ENCODE measurements around the gene ERC2. TPM values are rescaled to one million over a fixed set of nuclear protein-coding genes. Genes with fewer than 3 reads are reported as not detected.

ERC2 gene
- polyA plus RNA-seq, 1 experiment, result 0.07 TPM

- ChIA-PET CTCF (no interaction called here), POLR2A (no interaction called here)
- Histone ChIP-seq H3K36me3 (ENCODE audit: control insufficient read depth, insufficient read depth, low read length) (no peaks in the 10 kb centered on the region), H3K4me3 (ENCODE audit: low read depth, low read length) (no peak overlapping the region), H3K27me3 (ENCODE audit: control insufficient read depth, insufficient read depth, low read length) (peaks cover 5% of the 10 kb centered on the region)
- no peak for TF ChIP-seq CTCF (IDR thresholded peaks at IDR 0.05; ENCODE audit: insufficient read depth, low read depth, low read length)
- no peak for DNase-seq (ENCODE audit: low read depth)
Observed at GRCh38 chr3:55544219-55544618, 924.0 kb downstream of the ERC2 start.

- CTCF ChIA-PET, result no interaction called here
- H3K36me3 ChIP-seq (ENCODE audit: control insufficient read depth, insufficient read depth, low read length), result no peaks in the 10 kb centered on the region
- no peak for DNase-seq (ENCODE audit: low read depth)
Observed at GRCh38 chr3:55543181-55543614, 925.1 kb downstream of the ERC2 start.

GRCh38 chr3:55541456-55541855 lies 926.8 kb downstream of the ERC2 start:
- no peak for TF ChIP-seq CTCF (IDR thresholded peaks at IDR 0.05; ENCODE audit: insufficient read depth, low read depth, low read length)
- Histone ChIP-seq H3K36me3 (ENCODE audit: control insufficient read depth, insufficient read depth, low read length) (no peaks in the 10 kb centered on the region), H3K27me3 (ENCODE audit: control insufficient read depth, insufficient read depth, low read length) (peaks cover 3% of the 10 kb centered on the region), H3K4me3 (ENCODE audit: low read depth, low read length) (no peak overlapping the region)
- no peak for DNase-seq (ENCODE audit: low read depth)
- ChIA-PET CTCF (no interaction called here), POLR2A (no interaction called here)

More at GRCh38 chr3:55543181-55543614, 925.1 kb downstream of the ERC2 start:
- Histone ChIP-seq H3K4me3 (ENCODE audit: low read depth, low read length) (no peak overlapping the region), H3K27me3 (ENCODE audit: control insufficient read depth, insufficient read depth, low read length) (peaks cover 3% of the 10 kb centered on the region)
- TF ChIP-seq CTCF (IDR thresholded peaks at IDR 0.05; ENCODE audit: insufficient read depth, low read depth, low read length), result no peak
- POLR2A ChIA-PET, result no interaction called here

GRCh38 chr3:55541016-55541415 lies 927.3 kb downstream of the ERC2 start:
- CTCF ChIA-PET, result no interaction called here
- DNase-seq (ENCODE audit: low read depth), result no peak
- Histone ChIP-seq H3K27me3 (ENCODE audit: control insufficient read depth, insufficient read depth, low read length) (peaks cover 3% of the 10 kb centered on the region), H3K36me3 (ENCODE audit: control insufficient read depth, insufficient read depth, low read length) (no peaks in the 10 kb centered on the region), H3K4me3 (ENCODE audit: low read depth, low read length) (no peak overlapping the region)
- no peak for TF ChIP-seq CTCF (IDR thresholded peaks at IDR 0.05; ENCODE audit: insufficient read depth, low read depth, low read length)
- POLR2A ChIA-PET, result no interaction called here

GRCh38 chr3:55540579-55540978 lies 927.7 kb downstream of the ERC2 start:
- no peak for DNase-seq (ENCODE audit: low read depth)
- Histone ChIP-seq H3K36me3 (ENCODE audit: control insufficient read depth, insufficient read depth, low read length) (no peaks in the 10 kb centered on the region), H3K27me3 (ENCODE audit: control insufficient read depth, insufficient read depth, low read length) (peaks cover 3% of the 10 kb centered on the region), H3K4me3 (ENCODE audit: low read depth, low read length) (no peak overlapping the region)
- no peak for TF ChIP-seq CTCF (IDR thresholded peaks at IDR 0.05; ENCODE audit: insufficient read depth, low read depth, low read length)
- ChIA-PET POLR2A (no interaction called here), CTCF (interaction anchor here (2.6 kb wide), 1 partner anchor 9 kb away, joined by 10 read pairs; no protein-coding TSS in a partner anchor)
